HG02970 (cell line): ENCODE results near the gene TDRD5.
A peak's percentile ranks its signal among the peaks of the same experiment; 100 is the strongest.
"Not testable (repeated sequence)": the region's sequence is repeated elsewhere in the genome, so short reads cannot be mapped to it uniquely, and the experiment has no call there.

Experiments used
- ATAC-seq: cut with Tn5 transposase; IDR thresholded peaks from one replicate; pipeline ENCODE4 v1.9.1; 2021; ENCODE audit warnings: mild to moderate bottlenecking, moderate library complexity, moderate number of reproducible peaks; ENCODE audit not compliant: unreplicated experiment, low FRiP score

Gene TDRD5

GRCh38 chr1:179591253-179591591, 410 bp upstream of the TDRD5 start:
- no peak for ATAC-seq

- no peak for ATAC-seq
These were observed 7.0 kb downstream of the TDRD5 start for GRCh38 chr1:179598631-179599030.

- no peak for ATAC-seq
These were observed 8.1 kb downstream of the TDRD5 start for GRCh38 chr1:179599623-179600249.

GRCh38 chr1:179601093-179601492, 9.5 kb downstream of the TDRD5 start:
- no peak for ATAC-seq

GRCh38 chr1:179612361-179612760, 20.7 kb downstream of the TDRD5 start:
- ATAC-seq, result no peak

- ATAC-seq, result no peak
These were observed 39.1 kb downstream of the TDRD5 start for GRCh38 chr1:179630719-179631118.

GRCh38 chr1:179632868-179633267, 41.2 kb downstream of the TDRD5 start:
- no peak for ATAC-seq

- no peak for ATAC-seq
These were observed 45.7 kb downstream of the TDRD5 start for GRCh38 chr1:179637211-179637860.

GRCh38 chr1:179661018-179661417, 69.4 kb downstream of the TDRD5 start:
- ATAC-seq, result no peak

GRCh38 chr1:179663810-179664209, 72.2 kb downstream of the TDRD5 start:
- ATAC-seq, result no peak

GRCh38 chr1:179677882-179678281, 86.2 kb downstream of the TDRD5 start:
- no peak for ATAC-seq

GRCh38 chr1:179694530-179694929, 102.9 kb downstream of the TDRD5 start:
- not testable (repeated sequence) for ATAC-seq

- no peak for ATAC-seq
These were observed 111.4 kb downstream of the TDRD5 start for GRCh38 chr1:179702946-179703539.

- no peak for ATAC-seq
These were observed 114.8 kb downstream of the TDRD5 start for GRCh38 chr1:179706339-179706941.

GRCh38 chr1:179707406-179707805, 115.8 kb downstream of the TDRD5 start:
- ATAC-seq, result no peak

- ATAC-seq, result no peak
These were observed 117.0 kb downstream of the TDRD5 start for GRCh38 chr1:179708434-179709195.

- peak; percentile 61 for ATAC-seq
These were observed 118.3 kb downstream of the TDRD5 start for GRCh38 chr1:179709841-179710329.

- ATAC-seq, result no peak
These were observed 122.5 kb downstream of the TDRD5 start for GRCh38 chr1:179714159-179714558.

- ATAC-seq, result no peak
These were observed 123.0 kb downstream of the TDRD5 start for GRCh38 chr1:179714623-179715022.

GRCh38 chr1:179719272-179719671, 127.6 kb downstream of the TDRD5 start:
- no peak for ATAC-seq

- ATAC-seq, result no peak
These were observed 136.6 kb downstream of the TDRD5 start for GRCh38 chr1:179728271-179728670.
